ENCODE measurements around the gene NUAK1. TPM values are rescaled to one million over a fixed set of nuclear protein-coding genes. Genes with fewer than 3 reads are reported as not detected.

NUAK1 gene
- polyA plus RNA-seq, 10 donors: 10.7 to 15.7 (median 12.1) TPM

GRCh38 chr12:106085213-106085612 is 53.5 kb downstream of the NUAK1 start:
- DNase-seq: no peak

GRCh38 chr12:106084759-106085158 is 54.0 kb downstream of the NUAK1 start:
- DNase-seq: no peak

- DNase-seq: peak in 1 of 3 donors; percentile 94
Observed at GRCh38 chr12:106084014-106084671, 54.6 kb downstream of the NUAK1 start.

- no peak for DNase-seq
Observed at GRCh38 chr12:106082216-106083175, 56.3 kb downstream of the NUAK1 start.

GRCh38 chr12:106081606-106082005 is 57.1 kb downstream of the NUAK1 start:
- no peak for DNase-seq

GRCh38 chr12:106080791-106081170 is 58.0 kb downstream of the NUAK1 start:
- DNase-seq: no peak

- DNase-seq: peak; percentile 52 to 88 (median 72)
Observed at GRCh38 chr12:106080041-106080790, 58.5 kb downstream of the NUAK1 start.

- no peak for DNase-seq
Observed at GRCh38 chr12:106079148-106079738, 59.5 kb downstream of the NUAK1 start.

GRCh38 chr12:106078358-106079010 is 60.3 kb downstream of the NUAK1 start:
- no peak for DNase-seq

GRCh38 chr12:106074706-106075392 is 63.9 kb downstream of the NUAK1 start:
- peak in 1 of 3 donors; percentile 64 for DNase-seq

- no peak for DNase-seq
Observed at GRCh38 chr12:106074361-106074705, 64.4 kb downstream of the NUAK1 start.

GRCh38 chr12:106073179-106073578 is 65.6 kb downstream of the NUAK1 start:
- DNase-seq: no peak

GRCh38 chr12:106072751-106073150 is 66.0 kb downstream of the NUAK1 start:
- no peak for DNase-seq

- no peak for DNase-seq
Observed at GRCh38 chr12:106071686-106072085, 67.1 kb downstream of the NUAK1 start.

GRCh38 chr12:106070611-106071010 is 68.1 kb downstream of the NUAK1 start:
- no peak for DNase-seq

- DNase-seq: no peak
Observed at GRCh38 chr12:106070147-106070546, 68.6 kb downstream of the NUAK1 start.

- DNase-seq: no peak
Observed at GRCh38 chr12:106068296-106068695, 70.5 kb downstream of the NUAK1 start.

GRCh38 chr12:106067606-106068205 is 71.0 kb downstream of the NUAK1 start:
- DNase-seq: no peak

GRCh38 chr12:106066726-106067325 is 71.9 kb downstream of the NUAK1 start:
- DNase-seq: no peak
